GM08714 (cell line): Measurements from ENCODE around the gene DUXB.

Experiments used
- H3K4me3 ChIP-seq: fragments of 200-500 bp; sonication (Bioruptor generic); 2 replicates; pipeline ENCODE4 v1.5.1; 2014; ENCODE audit warnings: mild to moderate bottlenecking, low read length, inconsistent platforms
- ZNF274 ChIP-seq: IDR thresholded peaks from 2 replicates; pipeline ENCODE4 v1.6.1; 2012; ENCODE audit warnings: mild to moderate bottlenecking, low read depth, low read length

DUXB gene

DNA sequence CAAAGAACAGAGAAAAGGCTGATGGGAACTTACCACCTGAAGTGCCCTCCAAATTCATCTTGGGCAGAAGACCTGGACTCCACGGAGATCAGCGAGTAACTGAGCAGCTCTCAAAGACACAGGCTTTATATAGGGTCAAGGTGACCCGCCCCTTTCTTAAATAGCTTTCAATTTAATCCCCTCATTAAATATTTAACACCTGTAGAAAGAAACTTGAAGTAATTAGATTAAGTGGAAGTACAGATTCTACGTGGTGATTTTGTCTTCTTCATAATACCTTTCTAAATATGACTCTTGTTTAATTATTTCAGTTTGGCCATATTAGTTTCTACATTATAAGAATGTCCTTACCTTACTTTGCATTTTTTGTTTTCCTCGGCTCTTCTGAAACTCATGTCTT lies at the start of gene DUXB:
Gene DUXB, minus strand, starts transcription at position 101 of the 400 bp plus-strand sequence. Its CDS starts 43 bp downstream, at position 58.
- no peak for TF ChIP-seq ZNF274
- no peak within 1 kb of the TSS for H3K4me3 ChIP-seq

- no peak for TF ChIP-seq ZNF274
Observed at GRCh38 chr16:75750528-75750927, 49.3 kb upstream of the DUXB start.

DNA sequence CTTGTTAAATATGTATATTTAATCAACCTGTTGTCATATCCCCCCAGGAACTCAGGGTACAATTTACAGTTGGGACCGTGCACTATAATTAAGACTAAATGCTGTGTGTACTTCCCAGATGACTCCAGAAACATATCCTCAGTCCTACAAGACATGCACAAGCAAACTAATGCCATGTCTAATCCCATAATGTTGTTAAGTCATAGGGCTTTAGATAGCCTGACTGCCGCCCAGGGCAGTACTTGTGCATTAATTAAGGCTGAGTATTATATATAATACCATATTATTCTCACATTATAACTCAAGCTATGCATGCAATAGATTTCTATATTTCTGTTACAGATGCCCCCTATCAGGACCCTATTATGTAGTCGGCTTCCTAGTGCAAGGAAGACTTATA lies 45.1 kb upstream of the DUXB start:
- no peak for TF ChIP-seq ZNF274
- H3K4me3 ChIP-seq = no peak overlapping the region

More at GRCh38 chr16:75750528-75750927, 49.3 kb upstream of the DUXB start:
- H3K4me3 ChIP-seq = no peak overlapping the region

GRCh38 chr16:75745823-75746222 lies 44.6 kb upstream of the DUXB start:
- no peak overlapping the region for H3K4me3 ChIP-seq
- no peak for TF ChIP-seq ZNF274

- H3K4me3 ChIP-seq = no peak overlapping the region
- TF ChIP-seq ZNF274 = no peak
Observed at GRCh38 chr16:75745242-75745641, 44.0 kb upstream of the DUXB start.

GRCh38 chr16:75742424-75743047 lies 41.3 kb upstream of the DUXB start:
- TF ChIP-seq ZNF274 = no peak
- H3K4me3 ChIP-seq = no peak overlapping the region

GRCh38 chr16:75733305-75734211 lies 32.3 kb upstream of the DUXB start:
- H3K4me3 ChIP-seq = no peak overlapping the region
- TF ChIP-seq ZNF274 = no peak

- H3K4me3 ChIP-seq = no peak overlapping the region
- no peak for TF ChIP-seq ZNF274
Observed at GRCh38 chr16:75732871-75733270, 31.6 kb upstream of the DUXB start.

DNA sequence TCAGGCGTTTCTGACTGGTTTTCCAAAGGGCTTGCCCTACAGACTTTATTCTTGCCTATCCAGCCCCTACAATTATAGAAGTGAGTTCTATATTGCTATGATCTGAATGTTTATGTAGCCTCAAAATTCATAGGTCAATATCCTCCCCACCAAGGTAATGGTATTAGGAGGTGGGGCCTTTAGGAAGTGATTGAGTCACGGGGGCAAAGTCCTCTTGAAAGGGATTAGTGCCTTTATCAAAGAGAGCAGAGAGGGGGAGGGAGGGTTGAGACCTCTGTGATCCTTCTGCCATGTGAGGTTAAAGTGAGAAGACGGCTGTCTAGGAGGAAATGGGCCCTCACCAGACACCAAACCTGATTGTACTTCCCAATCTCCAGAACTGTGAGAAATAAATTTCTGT lies 26.0 kb upstream of the DUXB start:
- H3K4me3 ChIP-seq = no peak overlapping the region
- no peak for TF ChIP-seq ZNF274

DNA sequence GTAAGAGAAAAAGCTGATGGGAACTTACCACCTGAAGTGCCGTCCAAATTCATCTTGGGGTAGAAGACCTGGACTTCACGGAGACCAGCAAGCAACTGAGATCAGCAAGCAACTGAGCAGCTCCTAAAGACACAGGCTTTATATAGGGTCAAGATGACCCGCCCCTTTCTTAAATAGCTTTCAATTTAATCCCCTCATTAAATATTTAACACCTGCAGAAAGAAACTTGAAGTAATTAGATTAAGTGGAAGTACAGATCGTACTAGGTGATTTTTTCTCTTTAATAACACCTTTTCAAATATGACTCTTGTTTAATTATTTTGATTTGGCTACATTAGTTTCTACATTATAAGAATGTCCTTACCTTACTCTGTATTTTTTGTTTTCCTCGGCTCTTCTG lies 25.1 kb upstream of the DUXB start, which contains the start of gene CPHXL:
Gene CPHXL, minus strand, starts transcription at position 101 of the 400 bp plus-strand sequence. Its CDS starts 48 bp downstream, at position 53.
- no peak within 1 kb of the TSS for H3K4me3 ChIP-seq
- no peak for TF ChIP-seq ZNF274

DNA sequence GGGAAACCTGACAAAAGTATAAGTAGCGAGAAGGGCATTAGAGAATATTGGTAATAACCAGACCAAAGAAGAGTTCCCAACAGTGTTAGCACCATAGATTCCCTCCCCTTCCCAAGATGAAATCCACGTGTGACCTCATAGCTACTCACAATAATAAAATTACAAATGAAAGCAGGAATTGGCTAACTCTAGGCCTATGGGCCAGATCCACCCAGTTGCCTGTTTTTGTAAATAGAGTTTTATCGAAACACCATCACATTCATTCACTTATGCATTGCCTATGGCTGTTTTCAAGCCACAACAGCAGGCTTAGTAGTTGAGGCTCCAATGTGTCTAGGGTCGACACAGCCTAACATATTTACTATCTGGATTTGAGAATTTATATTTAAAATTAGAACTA lies 17.2 kb upstream of the DUXB start:
- no peak for TF ChIP-seq ZNF274
- no peak overlapping the region for H3K4me3 ChIP-seq

DNA sequence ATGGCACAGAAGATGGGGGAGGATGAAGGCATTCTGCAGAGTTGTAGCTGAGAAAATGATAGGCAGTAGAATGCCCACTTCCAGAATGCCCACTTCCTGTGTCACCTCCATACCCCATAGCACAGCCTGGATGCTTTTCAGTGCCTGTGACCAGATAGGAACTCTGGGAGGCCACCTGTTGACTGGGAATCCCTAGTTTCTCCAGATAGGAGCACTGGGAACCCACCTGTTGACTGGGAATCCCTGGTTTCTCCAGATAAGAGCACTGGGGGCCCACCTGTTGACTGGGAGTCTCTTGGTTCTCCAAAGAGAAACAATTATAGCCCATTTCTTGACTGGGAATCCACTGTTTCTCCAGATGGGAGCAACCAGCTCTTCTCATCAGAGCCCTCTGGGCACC lies 13.4 kb upstream of the DUXB start:
- no peak for TF ChIP-seq ZNF274
- H3K4me3 ChIP-seq = no peak overlapping the region

DNA sequence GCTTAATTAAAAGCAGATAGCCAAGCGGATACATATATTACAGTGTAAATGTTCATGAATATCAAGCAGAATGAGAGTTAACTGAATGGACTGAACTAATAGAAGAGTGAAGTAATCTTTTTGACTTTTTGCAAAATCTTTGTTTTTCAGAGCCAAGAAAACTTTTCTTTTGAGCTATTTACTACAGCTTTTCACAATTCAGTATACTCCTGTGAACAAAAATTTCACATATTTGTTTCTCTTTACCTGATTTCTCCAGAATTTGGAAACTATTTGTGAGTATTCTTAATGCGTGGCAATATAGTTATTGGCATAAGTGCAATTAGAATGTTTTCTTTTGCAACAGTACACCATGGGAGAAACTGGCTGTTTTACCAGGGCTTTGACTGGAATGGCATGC lies 9.1 kb upstream of the DUXB start:
- no peak for TF ChIP-seq ZNF274

DNA sequence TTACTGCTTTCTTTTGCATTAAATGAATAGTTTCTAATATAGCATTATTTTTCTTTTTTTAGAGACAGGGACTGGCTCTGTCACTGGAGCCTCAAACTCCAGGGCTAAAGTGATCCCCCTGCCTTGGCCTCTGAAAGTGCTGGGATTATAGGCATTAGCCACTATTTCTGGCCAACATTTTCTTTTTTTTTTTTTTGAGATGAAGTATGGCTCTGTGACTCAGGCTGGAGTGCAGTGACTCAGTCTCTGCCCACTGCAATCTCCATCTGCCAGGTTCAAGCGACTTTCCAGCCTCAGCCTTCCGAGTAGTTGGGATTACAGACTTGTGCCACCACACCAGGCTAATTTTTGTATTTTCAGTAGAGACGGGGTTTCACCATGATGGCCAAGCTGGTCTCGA lies 2.0 kb upstream of the DUXB start:
- no peak overlapping the region for H3K4me3 ChIP-seq
- TF ChIP-seq ZNF274 = no peak

More for the DNA sequence above, 9.1 kb upstream of the DUXB start:
- H3K4me3 ChIP-seq = no peak overlapping the region

- TF ChIP-seq ZNF274 = no peak
Observed at GRCh38 chr16:75702242-75702641, 981 bp upstream of the DUXB start.

GRCh38 chr16:75697571-75697970 lies 3.7 kb downstream of the DUXB start:
- no peak for TF ChIP-seq ZNF274
- no peak overlapping the region for H3K4me3 ChIP-seq

More at GRCh38 chr16:75702242-75702641, 981 bp upstream of the DUXB start:
- no peak overlapping the region for H3K4me3 ChIP-seq
